ENCODE measurements around the gene GUK1.

The GUK1 gene

DNA sequence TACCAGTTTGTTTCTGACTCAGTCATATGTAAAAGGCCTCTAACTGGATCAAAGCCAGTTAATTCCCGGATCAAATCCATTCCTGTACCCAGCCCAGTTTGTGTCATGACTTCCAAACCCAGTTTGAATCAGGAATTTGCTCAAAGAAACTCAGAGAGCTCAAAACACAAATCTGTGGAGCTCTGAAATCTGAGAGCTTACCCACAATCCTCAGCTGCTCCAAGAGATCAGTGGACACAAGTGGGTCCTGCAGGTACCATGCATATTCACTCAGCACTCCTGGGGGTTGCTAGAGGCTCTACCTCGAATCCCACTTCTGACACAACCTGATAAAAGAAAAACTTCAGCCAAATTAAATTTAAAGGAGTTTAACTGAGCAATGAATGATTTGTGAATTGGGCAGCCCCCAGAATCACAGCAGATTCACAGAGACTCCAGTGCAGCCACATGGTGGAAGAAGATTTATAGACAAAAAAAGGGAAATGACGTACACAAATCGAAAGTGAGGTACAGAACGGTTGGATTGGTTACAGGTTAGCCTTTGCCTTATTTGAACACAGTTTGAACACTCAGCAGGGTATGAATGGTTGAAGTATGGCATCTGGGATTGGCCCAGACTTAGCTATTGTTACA is 19.1 kb upstream of the GUK1 start:
- in situ Hi-C loops (cut with HindIII; ENCODE audit: low pct_unique_long_range_greater_than_20kb, low sequenced_read_pairs) = no loop called here
- DNase-seq (ENCODE audit: low read depth in 1 of 2, low spot score in 1 of 2) = no peak
- TF ChIP-seq JUND (IDR thresholded peaks at IDR 0.05; ENCODE audit: low read depth) = no peak

DNA sequence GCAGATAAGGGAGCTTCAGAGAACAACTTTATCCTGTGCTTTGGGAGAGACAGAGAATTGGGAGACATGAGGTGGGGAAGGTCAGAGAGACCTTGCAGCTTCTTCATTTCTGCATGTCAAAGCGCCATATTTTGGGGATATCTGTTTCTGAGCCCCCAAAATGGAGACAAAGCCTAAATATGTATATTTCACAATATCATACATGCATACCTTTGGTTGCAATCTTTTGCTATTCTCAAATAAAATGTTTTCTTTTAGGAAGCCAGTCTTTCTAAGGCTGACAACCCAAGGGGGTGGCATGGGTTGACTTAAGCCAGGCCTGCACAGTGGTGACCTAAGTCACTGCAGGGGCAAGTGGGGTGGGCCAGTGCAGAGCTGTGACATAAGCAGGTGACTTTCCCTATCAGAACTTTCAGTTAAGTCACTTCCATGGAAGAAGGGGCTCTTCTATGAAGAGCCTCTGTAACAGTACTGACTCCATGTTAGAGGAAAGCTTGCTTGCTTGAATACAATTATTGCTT is 17.1 kb upstream of the GUK1 start:
- in situ Hi-C loops (cut with HindIII; ENCODE audit: low pct_unique_long_range_greater_than_20kb, low sequenced_read_pairs) = no loop called here
- DNase-seq (ENCODE audit: low read depth in 1 of 2, low spot score in 1 of 2) = no peak
- no peak for TF ChIP-seq JUND (IDR thresholded peaks at IDR 0.05; ENCODE audit: low read depth)

DNA sequence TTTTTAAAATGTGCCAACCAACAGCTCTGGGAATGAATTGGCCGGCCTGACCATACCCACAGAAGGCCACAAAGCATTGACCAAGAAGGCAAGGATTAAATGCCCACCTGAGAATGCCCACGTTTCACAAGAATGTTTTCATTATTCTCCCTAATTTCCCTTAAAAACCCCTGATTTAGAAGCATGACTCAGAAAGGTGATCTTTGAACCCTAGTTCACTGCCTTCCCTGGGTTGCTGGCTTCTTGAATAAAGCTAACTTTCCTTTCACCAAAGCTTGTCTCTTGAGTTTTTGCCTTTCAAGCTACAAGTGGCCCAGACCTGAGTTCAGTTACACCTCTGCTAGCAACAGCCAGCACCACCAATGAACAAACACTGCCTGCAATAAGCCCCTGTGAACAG is 16.6 kb upstream of the GUK1 start:
- TF ChIP-seq JUND (IDR thresholded peaks at IDR 0.05; ENCODE audit: low read depth) = no peak
- in situ Hi-C loops (cut with HindIII; ENCODE audit: low pct_unique_long_range_greater_than_20kb, low sequenced_read_pairs) = no loop called here

DNA sequence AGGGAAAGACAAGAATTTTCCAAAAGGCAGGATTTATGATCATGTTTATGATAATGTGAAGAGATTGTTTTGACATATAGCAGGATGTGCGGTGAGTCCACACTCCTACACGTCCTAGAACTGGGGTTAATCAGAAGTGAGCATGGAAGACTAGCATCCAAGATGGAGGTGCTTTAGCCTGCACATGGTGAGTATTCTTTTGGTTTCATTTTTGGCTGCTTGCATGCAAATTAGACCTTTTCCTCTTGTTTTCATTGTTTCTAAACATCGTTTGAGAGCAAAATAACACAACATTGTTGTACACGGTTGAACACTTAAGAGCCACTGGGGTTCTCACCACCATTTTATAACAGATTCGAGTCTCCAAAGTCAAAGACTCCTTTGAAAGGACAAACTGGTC is 14.9 kb upstream of the GUK1 start:
- no peak for DNase-seq (ENCODE audit: low read depth in 1 of 2, low spot score in 1 of 2)
- in situ Hi-C loops (cut with HindIII; ENCODE audit: low pct_unique_long_range_greater_than_20kb, low sequenced_read_pairs) = no loop called here

More for the DNA sequence above, 16.6 kb upstream of the GUK1 start:
- no peak for DNase-seq (ENCODE audit: low read depth in 1 of 2, low spot score in 1 of 2)

DNA sequence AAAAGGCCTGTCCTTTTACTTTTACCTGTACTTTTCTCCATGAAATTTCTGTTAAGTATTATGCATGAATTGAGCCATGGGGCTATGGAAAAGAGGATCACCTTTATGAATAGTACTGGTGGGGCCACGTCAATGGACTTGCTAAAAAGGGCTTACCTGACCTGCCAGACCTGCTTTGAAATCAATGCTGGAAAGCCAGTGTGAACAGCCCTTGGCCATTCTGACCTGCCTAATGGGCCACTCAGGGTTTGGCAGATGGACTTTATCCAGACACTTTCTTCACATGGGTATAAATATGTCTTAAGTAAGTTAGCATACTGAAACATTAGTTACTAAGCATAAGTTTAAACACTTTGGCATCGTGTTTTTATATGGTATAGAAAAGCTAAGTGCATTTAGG is 8.3 kb upstream of the GUK1 start:
- no peak for TF ChIP-seq JUND (IDR thresholded peaks at IDR 0.05; ENCODE audit: low read depth)
- in situ Hi-C loops (cut with HindIII; ENCODE audit: low pct_unique_long_range_greater_than_20kb, low sequenced_read_pairs) = no loop called here
- peak in 1 of 2 experiments; percentile 47 for DNase-seq (ENCODE audit: low read depth in 1 of 2, low spot score in 1 of 2)

More for the DNA sequence above, 14.9 kb upstream of the GUK1 start:
- no peak for TF ChIP-seq JUND (IDR thresholded peaks at IDR 0.05; ENCODE audit: low read depth)

DNA sequence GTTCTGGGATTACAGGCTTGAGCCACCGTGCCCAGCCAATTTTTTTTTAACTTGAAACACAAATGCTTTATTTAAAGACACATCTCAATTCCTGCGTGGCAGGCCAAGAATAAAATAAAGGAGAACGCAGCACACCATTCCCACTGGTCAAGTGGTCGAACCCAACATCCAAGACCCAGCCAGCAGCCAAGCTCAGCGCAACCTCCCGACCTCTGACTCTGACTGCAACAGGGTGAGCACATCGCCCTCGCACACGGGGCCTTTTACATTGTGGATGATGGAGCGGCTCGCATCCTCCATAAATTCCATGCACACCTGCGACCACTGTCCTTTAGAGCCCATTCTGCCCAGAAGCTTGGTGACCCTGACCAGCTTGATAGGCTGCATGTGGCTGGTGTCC is 5.5 kb upstream of the GUK1 start:
- TF ChIP-seq JUND (IDR thresholded peaks at IDR 0.05; ENCODE audit: low read depth) = no peak
- in situ Hi-C loops (cut with HindIII; ENCODE audit: low pct_unique_long_range_greater_than_20kb, low sequenced_read_pairs) = no loop called here
- DNase-seq (ENCODE audit: low read depth in 1 of 2, low spot score in 1 of 2) = no peak

DNA sequence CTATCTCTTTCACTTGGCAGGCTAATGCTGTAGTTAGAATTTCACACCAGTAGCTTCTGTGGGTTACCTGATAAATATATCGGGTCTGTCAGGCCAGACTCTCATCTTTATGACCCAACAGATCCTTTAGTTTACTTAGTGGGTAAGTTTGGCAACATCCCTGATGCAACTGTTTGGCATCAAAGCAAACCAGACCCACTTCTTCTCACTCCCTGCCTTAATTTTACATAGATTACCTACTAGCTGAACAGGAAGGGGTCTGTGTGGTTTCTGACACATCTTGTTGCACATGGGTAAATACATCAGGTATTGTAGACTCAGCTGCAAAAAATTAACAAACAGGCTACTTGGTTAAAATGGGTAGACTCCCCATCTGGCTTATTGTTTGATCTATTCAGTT is 3.2 kb upstream of the GUK1 start:
- TF ChIP-seq JUND (IDR thresholded peaks at IDR 0.05; ENCODE audit: low read depth) = no peak
- DNase-seq (ENCODE audit: low read depth in 1 of 2, low spot score in 1 of 2) = no peak
- in situ Hi-C loops (cut with HindIII; ENCODE audit: low pct_unique_long_range_greater_than_20kb, low sequenced_read_pairs) = no loop called here

DNA sequence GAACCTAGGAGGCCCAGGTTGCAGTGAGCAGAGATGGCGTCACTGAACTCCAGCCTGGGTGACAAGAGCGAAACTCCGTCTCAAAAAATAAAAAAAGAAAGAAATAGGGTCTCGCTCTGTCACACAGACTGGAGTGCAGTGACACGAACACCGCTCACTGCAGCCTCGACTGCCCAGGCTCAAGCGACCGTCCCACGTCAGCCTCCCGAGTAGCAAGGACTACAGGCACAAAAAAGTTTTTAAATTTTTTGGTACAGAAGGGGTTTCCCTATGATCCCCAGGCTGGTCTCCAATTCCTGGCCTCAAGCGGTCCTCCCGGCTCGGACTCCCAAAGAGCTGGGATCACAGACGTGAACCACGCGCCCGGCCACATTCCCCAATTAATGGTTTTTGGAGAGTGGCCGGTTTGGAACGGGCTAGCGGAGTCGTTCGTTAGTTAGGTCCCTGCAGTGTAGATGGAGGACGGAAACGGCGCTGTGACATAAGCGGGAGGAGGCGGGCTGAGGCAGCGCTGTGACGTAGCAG is 611 bp upstream of the GUK1 start:
- in situ Hi-C loops (cut with HindIII; ENCODE audit: low pct_unique_long_range_greater_than_20kb, low sequenced_read_pairs) = no loop called here
- no peak for DNase-seq (ENCODE audit: low read depth in 1 of 2, low spot score in 1 of 2)
- no peak for TF ChIP-seq JUND (IDR thresholded peaks at IDR 0.05; ENCODE audit: low read depth)

DNA sequence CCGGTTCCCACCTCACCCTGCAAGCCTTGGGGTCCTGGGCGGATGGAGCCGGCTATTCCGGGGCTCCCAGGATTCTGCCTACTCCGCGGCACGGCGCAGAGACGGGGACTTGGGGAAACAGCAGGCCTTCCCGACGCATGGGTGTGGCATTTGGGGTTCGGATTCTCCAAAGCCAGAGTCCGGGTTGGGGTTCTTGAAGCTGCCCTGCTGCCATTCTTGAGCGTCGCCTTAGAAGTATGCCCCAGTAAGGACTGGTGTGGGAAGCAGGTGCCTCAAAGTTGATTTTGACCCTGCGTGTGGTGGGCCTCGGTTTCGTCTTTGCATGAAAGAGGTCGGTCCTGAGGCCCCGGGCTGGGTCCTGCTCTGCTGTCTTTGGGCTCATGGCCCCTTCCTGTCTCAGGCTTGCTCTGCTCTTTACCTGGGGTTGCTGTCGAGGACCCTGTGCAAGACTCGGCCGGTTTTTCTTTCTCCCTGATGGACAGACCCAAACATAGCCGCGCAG is 696 bp downstream of the GUK1 start:
- no peak for TF ChIP-seq JUND (IDR thresholded peaks at IDR 0.05; ENCODE audit: low read depth)
- DNase-seq (ENCODE audit: low read depth in 1 of 2, low spot score in 1 of 2) = no peak
- in situ Hi-C loops (cut with HindIII; ENCODE audit: low pct_unique_long_range_greater_than_20kb, low sequenced_read_pairs) = no loop called here

DNA sequence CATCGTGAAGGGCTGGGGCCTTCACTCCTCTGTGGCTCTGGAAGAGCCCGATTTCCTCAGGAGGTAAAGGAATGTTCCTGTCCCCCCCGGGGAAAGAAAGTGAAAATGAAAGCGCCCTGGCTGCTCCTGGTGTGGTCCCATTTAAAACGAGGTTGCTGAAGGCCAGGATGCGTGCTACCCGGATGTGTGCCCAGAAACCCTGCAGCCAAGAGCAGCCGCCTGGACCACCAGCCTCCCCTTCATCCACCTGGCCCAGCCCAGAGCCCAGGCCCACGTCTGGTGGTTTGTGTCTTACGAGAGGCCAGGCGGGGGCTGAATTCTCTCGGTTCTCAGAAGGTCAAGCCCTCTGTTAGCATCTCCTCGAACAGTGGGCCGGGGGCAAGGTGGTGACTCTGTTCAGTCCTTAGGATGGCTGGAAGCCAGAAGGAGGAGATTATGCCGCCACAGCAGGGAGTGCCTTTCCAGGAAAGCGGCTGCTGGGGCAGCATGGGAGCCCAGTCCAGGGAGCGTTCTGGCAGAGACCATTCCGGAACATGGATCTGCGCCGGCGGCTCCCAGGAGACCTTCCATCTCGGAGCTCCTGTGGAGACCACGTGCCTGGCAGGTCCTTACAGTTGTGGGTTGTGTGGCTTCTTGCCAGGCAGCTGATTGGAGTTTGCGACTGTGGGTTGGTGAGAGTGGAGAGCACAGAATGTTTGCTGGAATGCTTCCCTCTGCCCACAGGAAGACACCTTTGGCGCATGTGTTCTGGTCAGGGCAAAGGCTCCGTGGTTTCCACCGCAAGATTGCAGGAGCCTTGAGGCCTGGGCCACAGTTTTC is 1.4 kb downstream of the GUK1 start:
- DNase-seq (ENCODE audit: low read depth in 1 of 2, low spot score in 1 of 2) = peak in 1 of 2 experiments; percentile 46
- in situ Hi-C loops (cut with HindIII; ENCODE audit: low pct_unique_long_range_greater_than_20kb, low sequenced_read_pairs) = no loop called here
- TF ChIP-seq JUND (IDR thresholded peaks at IDR 0.05; ENCODE audit: low read depth) = no peak

DNA sequence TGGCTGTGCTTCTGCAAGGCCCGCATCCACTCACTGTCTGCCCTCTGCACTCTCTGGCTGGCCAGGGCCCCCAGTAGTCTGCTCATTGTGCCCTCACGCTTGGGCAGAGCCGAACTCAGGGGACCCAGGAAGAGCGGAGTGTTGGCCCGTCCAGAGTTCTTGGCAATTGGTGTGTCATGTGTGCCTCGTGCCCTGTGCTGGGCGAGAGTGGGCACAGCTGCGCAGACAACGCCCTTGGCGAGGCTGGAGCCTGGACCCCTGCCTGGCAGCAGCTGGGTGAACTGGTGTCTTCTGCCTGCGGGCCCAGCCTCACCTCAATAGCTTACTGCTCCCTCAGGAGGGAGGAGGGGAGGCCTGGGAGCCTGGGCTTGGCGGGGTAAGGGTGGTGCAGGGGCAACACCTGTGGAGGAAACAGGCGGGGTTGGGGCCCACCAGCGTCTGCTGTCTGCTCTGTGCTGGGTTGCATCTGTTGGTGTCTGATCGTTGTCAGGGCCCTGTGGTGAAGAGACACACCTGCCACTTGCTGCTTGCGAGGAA is 2.1 kb downstream of the GUK1 start:
- no peak for TF ChIP-seq JUND (IDR thresholded peaks at IDR 0.05; ENCODE audit: low read depth)
- DNase-seq (ENCODE audit: low read depth in 1 of 2, low spot score in 1 of 2) = no peak
- in situ Hi-C loops (cut with HindIII; ENCODE audit: low pct_unique_long_range_greater_than_20kb, low sequenced_read_pairs) = no loop called here

DNA sequence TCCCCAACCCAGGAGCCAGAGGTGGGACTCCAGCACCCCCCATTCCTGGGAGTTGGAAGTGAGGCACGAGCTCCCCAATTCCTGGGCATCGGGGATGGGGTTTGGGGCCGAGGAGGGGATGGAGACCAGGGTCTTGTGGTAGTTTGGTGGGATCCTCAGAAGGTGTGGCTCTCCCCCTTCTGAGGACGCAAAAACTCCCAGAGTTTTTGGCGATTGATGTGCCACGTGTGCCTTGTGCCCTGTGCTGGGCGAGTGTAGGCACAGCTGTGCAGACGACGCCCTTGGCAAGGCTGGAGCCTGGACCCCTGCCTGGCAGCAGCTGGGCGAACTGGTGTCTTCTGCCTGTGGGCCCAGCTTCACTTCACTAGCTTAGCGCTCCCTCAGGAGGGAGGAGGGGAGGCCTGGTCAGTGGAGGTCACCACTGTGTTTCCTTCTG is 2.6 kb downstream of the GUK1 start:
- no peak for DNase-seq (ENCODE audit: low read depth in 1 of 2, low spot score in 1 of 2)
- TF ChIP-seq JUND (IDR thresholded peaks at IDR 0.05; ENCODE audit: low read depth) = no peak
- in situ Hi-C loops (cut with HindIII; ENCODE audit: low pct_unique_long_range_greater_than_20kb, low sequenced_read_pairs) = no loop called here

Data from T47D (cell line).